ENCODE data around the gene MYH7B.

DNA sequence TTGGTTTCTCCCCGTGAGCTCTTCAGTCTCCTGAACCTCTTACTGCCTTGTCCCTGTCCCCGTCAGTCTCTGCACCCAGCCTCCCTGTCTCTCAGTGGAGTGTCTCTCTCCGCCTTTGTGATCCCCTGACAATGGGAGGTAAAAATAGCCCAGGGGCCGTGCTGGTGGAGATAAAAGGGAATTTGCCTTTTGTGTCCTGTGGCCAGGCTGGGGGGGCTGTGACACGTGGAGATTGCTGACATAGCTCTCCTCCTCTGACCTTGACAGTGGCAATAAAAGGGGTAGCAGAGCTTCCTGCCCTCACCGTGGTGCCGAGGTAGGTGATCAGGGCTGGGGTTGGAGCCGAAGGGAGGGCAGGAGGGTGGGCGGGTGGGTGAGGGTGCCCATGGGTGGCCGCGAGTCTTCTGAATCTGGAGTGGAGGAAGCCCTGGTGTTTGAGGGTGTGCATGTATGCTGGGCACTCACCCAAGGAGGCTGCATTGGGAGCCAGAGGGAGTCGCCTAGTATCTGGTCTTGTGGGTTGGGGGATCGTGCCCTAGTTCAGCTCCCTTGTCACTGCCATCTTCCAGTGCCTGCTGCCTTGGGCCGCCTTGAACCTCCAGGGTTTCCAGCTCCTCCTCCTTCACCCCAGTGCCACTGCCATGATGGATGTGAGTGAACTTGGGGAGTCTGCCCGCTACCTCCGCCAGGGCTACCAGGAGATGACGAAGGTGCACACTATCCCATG lies 21.9 kb downstream of the MYH7B start:
- TF ChIP-seq CTCF (IDR thresholded peaks at IDR 0.05; ENCODE audit: extremely low read depth in 1 of 2, insufficient read depth in 1 of 2, low read depth in 1 of 2, low read length in 2 of 2): no peak
- no peak for TF ChIP-seq JUN (IDR thresholded peaks at IDR 0.05; ENCODE audit: borderline replicate concordance, insufficient read depth, insufficient read length, low read depth)
